ENCODE data around the gene TTC6. TPM values are rescaled to one million over a fixed set of nuclear protein-coding genes. Genes with fewer than 3 reads are reported as not detected.

Gene TTC6
- total and polyA plus RNA-seq, 2 donors (not counting 3 experiments of a cell fraction or from before 2014, with no cell fraction given) = 0.75 TPM; not detected in 1

- CTCF ChIA-PET = interaction anchor here (1.1 to 1.4 kb wide), 2 partner anchors 11 to 13 kb away, joined by 3 read pairs; no protein-coding TSS in a partner anchor
- Histone ChIP-seq H3K9me3 (replicated peaks; ENCODE audit: control insufficient read depth, insufficient read depth, low read length) (no peaks in the 10 kb centered on the region), H3K27me3 (ENCODE audit: control insufficient read depth in 2 of 2, insufficient read depth in 2 of 2, low read length in 2 of 2) (no peaks in the 10 kb centered on the region), H3K4me3 (replicated peaks in 1 of 3; ENCODE audit: insufficient read depth in 1 of 3, low read depth in 1 of 3, low read length in 3 of 3) (no peak overlapping the region), H3K4me1 (ENCODE audit: control insufficient read depth, extremely low read depth, insufficient read depth, low read length) (no peaks in the 10 kb centered on the region), H2AFZ (ENCODE audit: low read depth, low read length) (no peak overlapping the region), H3K9ac (replicated peaks; ENCODE audit: extremely low read depth, insufficient read depth, low read length) (no peak overlapping the region), H3K9me1 (replicated peaks; ENCODE audit: control insufficient read depth, extremely low read depth, insufficient read depth, low read length) (no peaks in the 10 kb centered on the region), H3K4me2 (ENCODE audit: insufficient read depth, low read length) (no peak overlapping the region), H3K79me2 (ENCODE audit: control insufficient read depth, insufficient read depth, low read length) (no peaks in the 10 kb centered on the region), H3K36me3 (ENCODE audit: control insufficient read depth in 2 of 2, extremely low read depth in 1 of 2, insufficient read depth in 2 of 2, low read length in 2 of 2) (no peaks in the 10 kb centered on the region), H3K27ac (ENCODE audit: insufficient read depth, low read depth, low read length) (no peak overlapping the region), H4K20me1 (replicated peaks; ENCODE audit: control insufficient read depth, extremely low read depth, insufficient read depth, low read length) (no peaks in the 10 kb centered on the region)
- no peak for FAIRE-seq
- no peak for DNase-seq (ENCODE audit: low read depth, low spot score)
- no TSS peak for BruUV-seq (replicated peaks)
- POLR2A ChIA-PET = no interaction called here
- intact Hi-C loops (cut with micrococcal nuclease) (no loop called here), dilution Hi-C loops (cut with MboI; ENCODE audit: extremely low pct_ligation_motif_present, low sequenced_read_pairs) (no loop called here)
- no peak for TF ChIP-seq FOS (IDR thresholded peaks at IDR 0.05; ENCODE audit: borderline replicate concordance, insufficient read depth, low read length)
- TF ChIP-seq JUN (IDR thresholded peaks at IDR 0.05; ENCODE audit: borderline replicate concordance, insufficient read depth, insufficient read length, low read depth) = no peak
- TF ChIP-seq POLR2AphosphoS5 (IDR thresholded peaks at IDR 0.05; ENCODE audit: insufficient read depth, low read depth, low read length) = no peak
Measured at GRCh38 chr14:37573356-37573755, 22.1 kb upstream of the TTC6 start.

GRCh38 chr14:37579274-37579673 is 16.2 kb upstream of the TTC6 start:
- Histone ChIP-seq H3K9me3 (replicated peaks; ENCODE audit: control insufficient read depth, insufficient read depth, low read length) (no peaks in the 10 kb centered on the region), H3K27ac (ENCODE audit: insufficient read depth, low read depth, low read length) (no peak overlapping the region), H3K4me3 (replicated peaks in 1 of 3; ENCODE audit: insufficient read depth in 1 of 3, low read depth in 1 of 3, low read length in 3 of 3) (no peak overlapping the region), H4K20me1 (replicated peaks; ENCODE audit: control insufficient read depth, extremely low read depth, insufficient read depth, low read length) (no peaks in the 10 kb centered on the region), H3K4me1 (ENCODE audit: control insufficient read depth, extremely low read depth, insufficient read depth, low read length) (peaks cover 8% of the 10 kb centered on the region), H3K9ac (replicated peaks; ENCODE audit: extremely low read depth, insufficient read depth, low read length) (no peak overlapping the region), H3K9me1 (replicated peaks; ENCODE audit: control insufficient read depth, extremely low read depth, insufficient read depth, low read length) (no peaks in the 10 kb centered on the region), H3K36me3 (ENCODE audit: control insufficient read depth in 2 of 2, extremely low read depth in 1 of 2, insufficient read depth in 2 of 2, low read length in 2 of 2) (no peaks in the 10 kb centered on the region), H3K4me2 (ENCODE audit: insufficient read depth, low read length) (no peak overlapping the region), H2AFZ (ENCODE audit: low read depth, low read length) (no peak overlapping the region), H3K27me3 (ENCODE audit: control insufficient read depth in 2 of 2, insufficient read depth in 2 of 2, low read length in 2 of 2) (peaks cover 9 to 17% of the 10 kb centered on the region in 2 experiments), H3K79me2 (ENCODE audit: control insufficient read depth, insufficient read depth, low read length) (no peaks in the 10 kb centered on the region)
- no TSS peak for BruUV-seq (replicated peaks)
- TF ChIP-seq FOS (IDR thresholded peaks at IDR 0.05; ENCODE audit: borderline replicate concordance, insufficient read depth, low read length) (no peak), MAX (IDR thresholded peaks at IDR 0.05; ENCODE audit: insufficient read depth, insufficient read length) (no peak), POLR2A (IDR thresholded peaks at IDR 0.05; ENCODE audit: low read depth, low read length) (no peak)
- FAIRE-seq (no peak), DNase-seq (ENCODE audit: low read depth, low spot score) (no peak)
- dilution Hi-C loops (cut with MboI; ENCODE audit: extremely low pct_ligation_motif_present, low sequenced_read_pairs) = no loop called here
- CTCF ChIA-PET = no interaction called here
- intact Hi-C loops (cut with micrococcal nuclease) = no loop called here
- POLR2A ChIA-PET = no interaction called here
